Mucosa of rectum (tissue), 2 donors: ENCODE data around the gene FAM131A.
"Not testable (repeated sequence)": the region's sequence is repeated elsewhere in the genome, so short reads cannot be mapped to it uniquely, and the experiment has no call there.

Experiments
- H3K27ac ChIP-seq, 2 donors: one replicate each; pipeline ENCODE4 v1.7.0; 2013; ENCODE audit warnings: inconsistent platforms in 2 of 2, low read depth in 2 of 2, low read length in 2 of 2
- H3K27me3 ChIP-seq, 2 donors: one replicate each; pipeline ENCODE4 v1.7.0; 2013; ENCODE audit warnings: low read length in 2 of 2; ENCODE audit not compliant: control insufficient read depth in 2 of 2, insufficient read depth in 2 of 2
- H3K36me3 ChIP-seq, 2 donors: one replicate each; pipeline ENCODE4 v1.7.0; 2013; ENCODE audit warnings: low read length in 2 of 2; ENCODE audit not compliant: control insufficient read depth in 2 of 2, insufficient read depth in 2 of 2
- H3K4me1 ChIP-seq, 2 donors: one replicate each; pipeline ENCODE4 v1.7.0; 2013; ENCODE audit warnings: low read length in 2 of 2, mild to moderate bottlenecking in 1 of 2; ENCODE audit not compliant: control insufficient read depth in 2 of 2, insufficient read depth in 2 of 2
- H3K4me3 ChIP-seq, 2 donors: one replicate each; pipeline ENCODE4 v1.7.0; 2013; ENCODE audit warnings: low read length in 2 of 2
- H3K9ac ChIP-seq, 2 donors: one replicate each; pipeline ENCODE4 v1.7.0; 2013; ENCODE audit warnings: low read length in 2 of 2, low read depth in 1 of 2, mild to moderate bottlenecking in 1 of 2
- H3K9me3 ChIP-seq, 2 donors: one replicate each; pipeline ENCODE4 v1.7.0; 2013; ENCODE audit warnings: low read length in 2 of 2; ENCODE audit not compliant: control insufficient read depth in 2 of 2
- donor health status: healthy.
- donor health status: Normal muscosa, but diverticular disease.

FAM131A gene

GRCh38 chr3:184339001-184339400, 1.6 kb downstream of the FAM131A start:
- H3K9me3 ChIP-seq = no peaks in the 10 kb centered on the region
- no peaks in the 10 kb centered on the region for H3K27me3 ChIP-seq
- peaks cover 22 to 25% of the 10 kb centered on the region in 2 donors for H3K4me1 ChIP-seq
- H3K4me3 ChIP-seq = peak overlapping the region in 1 of 2 donors; percentile 7
- no peak overlapping the region for H3K9ac ChIP-seq
- peaks cover 22 to 29% of the 10 kb centered on the region in 2 donors for H3K36me3 ChIP-seq
- no peak overlapping the region for H3K27ac ChIP-seq

GRCh38 chr3:184339451-184340135, 2.2 kb downstream of the FAM131A start:
- not testable (repeated sequence) for H3K9me3 ChIP-seq, H3K4me3 ChIP-seq, H3K27me3 ChIP-seq, H3K27ac ChIP-seq, H3K9ac ChIP-seq
- Histone ChIP-seq H3K36me3 (peaks cover 22 to 24% of the 10 kb centered on the region in 2 donors), H3K4me1 (peaks cover 22 to 25% of the 10 kb centered on the region in 2 donors)

GRCh38 chr3:184341925-184342324, 4.5 kb downstream of the FAM131A start:
- H3K9ac ChIP-seq = no peak overlapping the region
- H3K27ac ChIP-seq = no peak overlapping the region
- H3K36me3 ChIP-seq = peaks cover 21 to 22% of the 10 kb centered on the region in 2 donors
- peaks cover 16 to 30% of the 10 kb centered on the region in 2 donors for H3K4me1 ChIP-seq
- no peak overlapping the region for H3K4me3 ChIP-seq
- H3K27me3 ChIP-seq = no peaks in the 10 kb centered on the region
- H3K9me3 ChIP-seq = no peaks in the 10 kb centered on the region

- Histone ChIP-seq H3K9ac (no peak overlapping the region), H3K27ac (no peak overlapping the region), H3K9me3 (no peaks in the 10 kb centered on the region), H3K27me3 (no peaks in the 10 kb centered on the region), H3K4me1 (peaks cover 6 to 16% of the 10 kb centered on the region in 2 donors), H3K4me3 (no peak overlapping the region), H3K36me3 (peaks cover 22 to 24% of the 10 kb centered on the region in 2 donors)
Measured at GRCh38 chr3:184343200-184343876, 5.9 kb downstream of the FAM131A start.

- Histone ChIP-seq H3K4me1 (peaks cover 6 to 16% of the 10 kb centered on the region in 2 donors), H3K27me3 (no peaks in the 10 kb centered on the region), H3K4me3 (no peak overlapping the region), H3K9ac (no peak overlapping the region), H3K27ac (no peak overlapping the region), H3K36me3 (peaks cover 22 to 24% of the 10 kb centered on the region in 2 donors), H3K9me3 (no peaks in the 10 kb centered on the region)
Measured at GRCh38 chr3:184344579-184345316, 7.3 kb downstream of the FAM131A start.

GRCh38 chr3:184345317-184346144, 8.1 kb downstream of the FAM131A start:
- peak overlapping the region; percentile 66 to 87 for H3K27ac ChIP-seq
- H3K4me3 ChIP-seq = no peak overlapping the region
- H3K4me1 ChIP-seq = peaks cover 6 to 16% of the 10 kb centered on the region in 2 donors
- H3K27me3 ChIP-seq = no peaks in the 10 kb centered on the region
- H3K9me3 ChIP-seq = no peaks in the 10 kb centered on the region
- peaks cover 22 to 24% of the 10 kb centered on the region in 2 donors for H3K36me3 ChIP-seq
- H3K9ac ChIP-seq = peak overlapping the region in 1 of 2 donors; percentile 52

GRCh38 chr3:184346480-184347190, 9.2 kb downstream of the FAM131A start:
- peaks cover 11 to 26% of the 10 kb centered on the region in 2 donors for H3K4me1 ChIP-seq

GRCh38 chr3:184347321-184348056, 10.1 kb downstream of the FAM131A start:
- no peaks in the 10 kb centered on the region for H3K9me3 ChIP-seq
- peak overlapping the region in 1 of 2 donors; percentile 66 for H3K27ac ChIP-seq
- H3K9ac ChIP-seq = no peak overlapping the region
- H3K27me3 ChIP-seq = no peaks in the 10 kb centered on the region
- no peak overlapping the region for H3K4me3 ChIP-seq
- peaks cover 19 to 33% of the 10 kb centered on the region in 2 donors for H3K4me1 ChIP-seq
- peaks cover 17 to 23% of the 10 kb centered on the region in 2 donors for H3K36me3 ChIP-seq

More at GRCh38 chr3:184346480-184347190, 9.2 kb downstream of the FAM131A start:
- Histone ChIP-seq H3K9me3 (no peaks in the 10 kb centered on the region), H3K27ac (peak overlapping the region; percentile 66 to 87), H3K36me3 (peaks cover 23 to 28% of the 10 kb centered on the region in 2 donors), H3K4me3 (no peak overlapping the region), H3K9ac (peak overlapping the region in 1 of 2 donors; percentile 52), H3K27me3 (no peaks in the 10 kb centered on the region)

GRCh38 chr3:184348057-184348382, 10.6 kb downstream of the FAM131A start:
- H3K36me3 ChIP-seq = peaks cover 13 to 22% of the 10 kb centered on the region in 2 donors
- no peak overlapping the region for H3K4me3 ChIP-seq
- no peaks in the 10 kb centered on the region for H3K9me3 ChIP-seq
- H3K9ac ChIP-seq = no peak overlapping the region
- no peaks in the 10 kb centered on the region for H3K27me3 ChIP-seq
- no peak overlapping the region for H3K27ac ChIP-seq
- peaks cover 22 to 39% of the 10 kb centered on the region in 2 donors for H3K4me1 ChIP-seq
